Suprapubic skin (tissue), 3 donors: ENCODE data around the gene CAVIN1.

ENCODE experiments used
- CTCF ChIP-seq, 2 donors: fragments of 200-600 bp in 1 of 2; fragments of 450-650 bp in 1 of 2; sonication (generic) in 1 of 2; IDR thresholded peaks; one replicate each; pipeline ENCODE4 v1.5.1; 2016 to 2019; ENCODE audit warnings: antibody characterized with exemption in 2 of 2, mild to moderate bottlenecking in 1 of 2, moderate library complexity in 1 of 2
- EP300 ChIP-seq: sonication (generic); formaldehyde crosslinking; IDR thresholded peaks from one replicate; pipeline ENCODE4 v1.6.1; 2017; ENCODE audit warnings: antibody characterized with exemption

GRCh38 chr17:42404326-42405055 is 18.6 kb downstream of the CAVIN1 start:
- TF ChIP-seq EP300 = no peak
- TF ChIP-seq CTCF (IDR thresholded peaks at IDR 0.05) = no peak
